HL-60 (cell line): ENCODE measurements around the gene CDH22.
A peak's percentile ranks its signal among the peaks of the same experiment; 100 is the strongest.

Source experiments
- GABPA ChIP-seq: IDR thresholded peaks from 2 replicates; pipeline ENCODE4 v1.6.1; 2012; ENCODE audit warnings: low read depth
- POLR2AphosphoS5 ChIP-seq: IDR thresholded peaks from 2 replicates; pipeline ENCODE4 v1.6.1; 2012; ENCODE audit warnings: low read depth
- SPI1 ChIP-seq: IDR thresholded peaks from 2 replicates; pipeline ENCODE4 v1.6.1; 2012; ENCODE audit warnings: low read depth, mild to moderate bottlenecking, borderline replicate concordance
- TF ChIP-seq, protein P1 (sequence below): IDR thresholded peaks from one replicate; pipeline ENCODE4 v1.5.1; 2011; ENCODE audit warnings: low read length, control low read depth, inconsistent platforms; ENCODE audit not compliant: insufficient read depth
- TF ChIP-seq, protein P2 (sequence below): IDR thresholded peaks from 2 replicates; pipeline ENCODE4 v1.6.1; 2012; ENCODE audit warnings: low read depth; ENCODE audit not compliant: insufficient replicate concordance

DNA sequence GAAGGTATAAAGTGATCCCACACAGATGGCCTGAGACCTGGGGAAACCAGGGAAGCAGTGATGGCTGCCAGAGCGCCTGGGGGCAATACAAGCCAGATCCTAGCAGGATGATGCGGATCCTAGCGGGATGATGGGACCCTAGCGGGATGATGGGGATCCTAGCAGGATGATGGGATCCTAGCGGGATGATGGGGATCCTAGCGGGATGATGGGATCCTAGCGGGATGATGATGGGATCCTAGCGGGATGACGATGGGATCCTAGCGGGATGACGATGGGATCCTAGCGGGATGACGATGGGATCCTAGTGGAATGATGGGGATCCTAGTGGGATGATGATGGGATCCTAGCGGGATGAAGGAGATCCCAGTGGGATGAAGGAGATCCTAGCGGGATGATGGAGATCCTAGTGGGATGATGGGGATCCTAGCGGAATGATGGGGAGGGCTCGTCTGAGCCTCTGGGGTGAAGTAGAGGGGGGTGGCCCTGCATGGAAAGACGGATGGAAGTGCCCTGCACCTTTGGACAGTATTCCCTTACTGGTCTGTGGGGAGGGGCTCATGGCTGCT is 44.2 kb upstream of the CDH22 start:
- TF ChIP-seq, protein P1, sequence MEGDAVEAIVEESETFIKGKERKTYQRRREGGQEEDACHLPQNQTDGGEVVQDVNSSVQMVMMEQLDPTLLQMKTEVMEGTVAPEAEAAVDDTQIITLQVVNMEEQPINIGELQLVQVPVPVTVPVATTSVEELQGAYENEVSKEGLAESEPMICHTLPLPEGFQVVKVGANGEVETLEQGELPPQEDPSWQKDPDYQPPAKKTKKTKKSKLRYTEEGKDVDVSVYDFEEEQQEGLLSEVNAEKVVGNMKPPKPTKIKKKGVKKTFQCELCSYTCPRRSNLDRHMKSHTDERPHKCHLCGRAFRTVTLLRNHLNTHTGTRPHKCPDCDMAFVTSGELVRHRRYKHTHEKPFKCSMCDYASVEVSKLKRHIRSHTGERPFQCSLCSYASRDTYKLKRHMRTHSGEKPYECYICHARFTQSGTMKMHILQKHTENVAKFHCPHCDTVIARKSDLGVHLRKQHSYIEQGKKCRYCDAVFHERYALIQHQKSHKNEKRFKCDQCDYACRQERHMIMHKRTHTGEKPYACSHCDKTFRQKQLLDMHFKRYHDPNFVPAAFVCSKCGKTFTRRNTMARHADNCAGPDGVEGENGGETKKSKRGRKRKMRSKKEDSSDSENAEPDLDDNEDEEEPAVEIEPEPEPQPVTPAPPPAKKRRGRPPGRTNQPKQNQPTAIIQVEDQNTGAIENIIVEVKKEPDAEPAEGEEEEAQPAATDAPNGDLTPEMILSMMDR = no peak
- TF ChIP-seq, protein P2, sequence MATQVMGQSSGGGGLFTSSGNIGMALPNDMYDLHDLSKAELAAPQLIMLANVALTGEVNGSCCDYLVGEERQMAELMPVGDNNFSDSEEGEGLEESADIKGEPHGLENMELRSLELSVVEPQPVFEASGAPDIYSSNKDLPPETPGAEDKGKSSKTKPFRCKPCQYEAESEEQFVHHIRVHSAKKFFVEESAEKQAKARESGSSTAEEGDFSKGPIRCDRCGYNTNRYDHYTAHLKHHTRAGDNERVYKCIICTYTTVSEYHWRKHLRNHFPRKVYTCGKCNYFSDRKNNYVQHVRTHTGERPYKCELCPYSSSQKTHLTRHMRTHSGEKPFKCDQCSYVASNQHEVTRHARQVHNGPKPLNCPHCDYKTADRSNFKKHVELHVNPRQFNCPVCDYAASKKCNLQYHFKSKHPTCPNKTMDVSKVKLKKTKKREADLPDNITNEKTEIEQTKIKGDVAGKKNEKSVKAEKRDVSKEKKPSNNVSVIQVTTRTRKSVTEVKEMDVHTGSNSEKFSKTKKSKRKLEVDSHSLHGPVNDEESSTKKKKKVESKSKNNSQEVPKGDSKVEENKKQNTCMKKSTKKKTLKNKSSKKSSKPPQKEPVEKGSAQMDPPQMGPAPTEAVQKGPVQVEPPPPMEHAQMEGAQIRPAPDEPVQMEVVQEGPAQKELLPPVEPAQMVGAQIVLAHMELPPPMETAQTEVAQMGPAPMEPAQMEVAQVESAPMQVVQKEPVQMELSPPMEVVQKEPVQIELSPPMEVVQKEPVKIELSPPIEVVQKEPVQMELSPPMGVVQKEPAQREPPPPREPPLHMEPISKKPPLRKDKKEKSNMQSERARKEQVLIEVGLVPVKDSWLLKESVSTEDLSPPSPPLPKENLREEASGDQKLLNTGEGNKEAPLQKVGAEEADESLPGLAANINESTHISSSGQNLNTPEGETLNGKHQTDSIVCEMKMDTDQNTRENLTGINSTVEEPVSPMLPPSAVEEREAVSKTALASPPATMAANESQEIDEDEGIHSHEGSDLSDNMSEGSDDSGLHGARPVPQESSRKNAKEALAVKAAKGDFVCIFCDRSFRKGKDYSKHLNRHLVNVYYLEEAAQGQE = no peak
- TF ChIP-seq POLR2AphosphoS5 = 0 out of 2 replicates have a peak, but pooled peaks have one; percentile 19
- no peak for TF ChIP-seq GABPA
- TF ChIP-seq SPI1 = no peak
